SK-N-SH (cell line): ENCODE measurements around the gene PKD1.

Source experiments
- CHD2 ChIP-seq: fragments of 150-350 bp; IDR thresholded peaks from 2 replicates; pipeline ENCODE4 v1.6.1; 2018; ENCODE audit warnings: low read length; ENCODE audit not compliant: partially characterized antibody
- GABPA ChIP-seq: IDR thresholded peaks from 2 replicates; pipeline ENCODE4 v1.4.0; 2012; ENCODE audit warnings: low read depth, mild to moderate bottlenecking
- GATA2 ChIP-seq: sonication (generic); formaldehyde crosslinking; IDR thresholded peaks from 2 replicates; pipeline ENCODE4 v1.5.0; 2020; ENCODE audit warnings: mild to moderate bottlenecking, missing genetic modification reagents
- NFIC ChIP-seq: IDR thresholded peaks from 2 replicates; pipeline ENCODE4 v1.4.0; 2012; ENCODE audit warnings: borderline replicate concordance
- POLR2AphosphoS5 ChIP-seq: IDR thresholded peaks from 2 replicates; pipeline ENCODE4 v1.6.1; 2012; ENCODE audit warnings: low read depth, low read length
- SIN3A ChIP-seq: IDR thresholded peaks from 2 replicates; pipeline ENCODE4 v1.6.1; 2012; ENCODE audit warnings: low read depth, mild to moderate bottlenecking, low read length, moderate library complexity, borderline replicate concordance
- TF ChIP-seq, protein P1 (sequence below): fragments of 200-600 bp; sonication (generic); IDR thresholded peaks from 2 replicates; pipeline ENCODE4 v1.6.1; 2017; ENCODE audit warnings: antibody characterized with exemption, mild to moderate bottlenecking, moderate library complexity
- TF ChIP-seq, protein P2 (sequence below): IDR thresholded peaks from 2 replicates; pipeline ENCODE4 v1.6.1; 2012; ENCODE audit warnings: mild to moderate bottlenecking, low read depth, low read length, moderate library complexity

DNA sequence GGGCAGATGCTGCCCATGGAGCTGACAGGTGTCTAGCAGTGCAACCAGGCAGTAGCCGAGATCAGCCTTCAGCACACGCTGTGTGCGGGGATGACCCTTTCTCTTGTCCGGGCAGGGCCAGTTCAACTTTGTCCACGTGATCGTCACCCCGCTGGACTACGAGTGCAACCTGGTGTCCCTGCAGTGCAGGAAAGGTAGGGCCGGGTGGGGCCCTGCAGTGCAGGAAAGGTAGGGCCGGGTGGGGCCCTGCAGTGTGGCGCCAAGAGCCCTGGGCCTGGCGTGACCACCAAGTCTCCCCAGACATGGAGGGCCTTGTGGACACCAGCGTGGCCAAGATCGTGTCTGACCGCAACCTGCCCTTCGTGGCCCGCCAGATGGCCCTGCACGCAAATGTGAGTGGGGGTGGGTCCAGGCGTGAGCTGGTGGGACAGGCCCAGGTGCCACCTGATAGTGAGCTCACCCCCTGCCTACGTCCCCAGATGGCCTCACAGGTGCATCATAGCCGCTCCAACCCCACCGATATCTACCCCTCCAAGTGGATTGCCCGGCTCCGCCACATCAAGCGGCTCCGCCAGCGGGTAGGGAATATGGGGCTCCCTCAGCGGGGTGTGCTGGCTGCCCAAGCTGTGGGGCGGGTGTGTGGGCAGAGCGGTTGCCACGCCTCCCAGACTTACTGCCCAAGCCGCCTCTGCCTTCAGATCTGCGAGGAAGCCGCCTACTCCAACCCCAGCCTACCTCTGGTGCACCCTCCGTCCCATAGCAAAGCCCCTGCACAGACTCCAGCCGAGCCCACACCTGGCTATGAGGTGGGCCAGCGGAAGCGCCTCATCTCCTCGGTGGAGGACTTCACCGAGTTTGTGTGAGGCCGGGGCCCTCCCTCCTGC is 47.7 kb downstream of the PKD1 start:
- TF ChIP-seq, protein P1, sequence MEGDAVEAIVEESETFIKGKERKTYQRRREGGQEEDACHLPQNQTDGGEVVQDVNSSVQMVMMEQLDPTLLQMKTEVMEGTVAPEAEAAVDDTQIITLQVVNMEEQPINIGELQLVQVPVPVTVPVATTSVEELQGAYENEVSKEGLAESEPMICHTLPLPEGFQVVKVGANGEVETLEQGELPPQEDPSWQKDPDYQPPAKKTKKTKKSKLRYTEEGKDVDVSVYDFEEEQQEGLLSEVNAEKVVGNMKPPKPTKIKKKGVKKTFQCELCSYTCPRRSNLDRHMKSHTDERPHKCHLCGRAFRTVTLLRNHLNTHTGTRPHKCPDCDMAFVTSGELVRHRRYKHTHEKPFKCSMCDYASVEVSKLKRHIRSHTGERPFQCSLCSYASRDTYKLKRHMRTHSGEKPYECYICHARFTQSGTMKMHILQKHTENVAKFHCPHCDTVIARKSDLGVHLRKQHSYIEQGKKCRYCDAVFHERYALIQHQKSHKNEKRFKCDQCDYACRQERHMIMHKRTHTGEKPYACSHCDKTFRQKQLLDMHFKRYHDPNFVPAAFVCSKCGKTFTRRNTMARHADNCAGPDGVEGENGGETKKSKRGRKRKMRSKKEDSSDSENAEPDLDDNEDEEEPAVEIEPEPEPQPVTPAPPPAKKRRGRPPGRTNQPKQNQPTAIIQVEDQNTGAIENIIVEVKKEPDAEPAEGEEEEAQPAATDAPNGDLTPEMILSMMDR, result no peak
- TF ChIP-seq CHD2 (no peak), POLR2AphosphoS5 (no peak), SIN3A (no peak), GABPA (no peak), GATA2 (CRISPR knock-in tag) (no peak), NFIC (no peak)
- TF ChIP-seq, protein P2, sequence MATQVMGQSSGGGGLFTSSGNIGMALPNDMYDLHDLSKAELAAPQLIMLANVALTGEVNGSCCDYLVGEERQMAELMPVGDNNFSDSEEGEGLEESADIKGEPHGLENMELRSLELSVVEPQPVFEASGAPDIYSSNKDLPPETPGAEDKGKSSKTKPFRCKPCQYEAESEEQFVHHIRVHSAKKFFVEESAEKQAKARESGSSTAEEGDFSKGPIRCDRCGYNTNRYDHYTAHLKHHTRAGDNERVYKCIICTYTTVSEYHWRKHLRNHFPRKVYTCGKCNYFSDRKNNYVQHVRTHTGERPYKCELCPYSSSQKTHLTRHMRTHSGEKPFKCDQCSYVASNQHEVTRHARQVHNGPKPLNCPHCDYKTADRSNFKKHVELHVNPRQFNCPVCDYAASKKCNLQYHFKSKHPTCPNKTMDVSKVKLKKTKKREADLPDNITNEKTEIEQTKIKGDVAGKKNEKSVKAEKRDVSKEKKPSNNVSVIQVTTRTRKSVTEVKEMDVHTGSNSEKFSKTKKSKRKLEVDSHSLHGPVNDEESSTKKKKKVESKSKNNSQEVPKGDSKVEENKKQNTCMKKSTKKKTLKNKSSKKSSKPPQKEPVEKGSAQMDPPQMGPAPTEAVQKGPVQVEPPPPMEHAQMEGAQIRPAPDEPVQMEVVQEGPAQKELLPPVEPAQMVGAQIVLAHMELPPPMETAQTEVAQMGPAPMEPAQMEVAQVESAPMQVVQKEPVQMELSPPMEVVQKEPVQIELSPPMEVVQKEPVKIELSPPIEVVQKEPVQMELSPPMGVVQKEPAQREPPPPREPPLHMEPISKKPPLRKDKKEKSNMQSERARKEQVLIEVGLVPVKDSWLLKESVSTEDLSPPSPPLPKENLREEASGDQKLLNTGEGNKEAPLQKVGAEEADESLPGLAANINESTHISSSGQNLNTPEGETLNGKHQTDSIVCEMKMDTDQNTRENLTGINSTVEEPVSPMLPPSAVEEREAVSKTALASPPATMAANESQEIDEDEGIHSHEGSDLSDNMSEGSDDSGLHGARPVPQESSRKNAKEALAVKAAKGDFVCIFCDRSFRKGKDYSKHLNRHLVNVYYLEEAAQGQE, result no peak
